ENCODE results near the gene IZUMO1.
"Not testable (repeated sequence)": the region's sequence is repeated elsewhere in the genome, so short reads cannot be mapped to it uniquely, and the experiment has no call there.

IZUMO1 gene

DNA sequence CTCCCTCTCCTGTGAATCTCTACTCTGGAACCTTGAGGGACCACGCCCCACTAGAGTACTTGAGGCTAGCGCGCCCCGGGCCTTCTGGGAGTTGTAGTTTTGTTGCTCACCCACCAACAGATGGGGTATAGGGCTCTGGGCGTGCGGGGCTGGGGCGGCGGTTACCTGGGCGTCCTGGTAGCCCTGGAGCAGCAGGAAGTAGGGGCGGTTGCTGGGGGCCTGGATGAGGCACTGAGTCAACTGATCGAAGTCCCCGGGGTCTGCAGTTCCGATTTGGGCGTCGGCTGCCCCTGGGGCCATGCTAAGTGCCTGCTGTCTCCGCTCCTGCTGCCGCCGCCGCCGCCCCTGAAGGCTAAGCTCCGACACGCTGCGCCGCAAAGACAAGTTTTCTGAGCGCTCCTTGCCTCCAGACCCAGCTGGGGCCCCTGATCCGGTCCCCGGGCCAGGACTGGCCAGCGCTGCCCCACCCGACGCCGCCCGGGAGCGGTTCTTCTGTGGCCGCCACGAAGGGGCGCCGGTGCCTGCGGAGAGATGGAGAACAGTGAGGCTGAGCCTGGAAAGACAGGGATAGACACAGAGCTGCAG is 11.6 kb downstream of the IZUMO1 start:
- DNase-seq = no peak

DNA sequence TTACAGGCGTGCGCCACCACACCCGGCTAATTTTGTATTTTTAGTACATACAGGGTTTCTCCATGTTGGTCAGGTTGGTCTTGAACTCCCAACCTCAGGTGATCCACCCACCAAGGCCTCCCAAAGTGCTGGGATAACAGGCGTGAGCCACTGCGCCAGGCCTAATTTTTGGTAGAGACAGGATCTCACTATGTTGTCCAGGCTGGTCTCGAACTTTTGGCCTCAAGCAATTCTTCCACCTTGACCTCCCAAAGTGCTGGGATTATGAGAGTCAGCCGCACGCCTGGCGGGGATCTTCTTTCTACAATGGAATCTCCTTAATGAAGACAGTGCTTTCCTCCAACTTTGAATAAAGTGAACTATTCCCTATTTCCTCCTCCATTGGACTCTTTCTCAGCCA is 12.1 kb downstream of the IZUMO1 start:
- no peak for DNase-seq

DNA sequence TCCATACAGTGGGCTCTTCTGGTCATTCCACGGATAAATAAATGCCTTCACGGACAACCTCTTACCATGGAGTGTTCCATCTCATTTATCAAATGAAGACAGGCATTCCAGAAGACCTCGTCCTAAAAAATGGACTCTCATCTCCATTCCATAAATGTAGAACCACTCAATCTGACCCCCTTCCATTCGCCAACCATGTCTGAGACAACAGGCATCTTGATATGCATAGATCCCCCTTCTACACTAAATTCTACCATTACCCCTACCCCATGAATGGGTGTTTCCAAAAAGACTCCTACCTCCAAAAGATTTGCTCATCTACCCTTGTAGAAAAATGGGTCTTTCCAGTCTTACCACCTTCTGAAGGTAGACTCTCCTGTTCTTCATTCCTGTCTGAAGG is 15.3 kb downstream of the IZUMO1 start:
- no peak for DNase-seq

DNA sequence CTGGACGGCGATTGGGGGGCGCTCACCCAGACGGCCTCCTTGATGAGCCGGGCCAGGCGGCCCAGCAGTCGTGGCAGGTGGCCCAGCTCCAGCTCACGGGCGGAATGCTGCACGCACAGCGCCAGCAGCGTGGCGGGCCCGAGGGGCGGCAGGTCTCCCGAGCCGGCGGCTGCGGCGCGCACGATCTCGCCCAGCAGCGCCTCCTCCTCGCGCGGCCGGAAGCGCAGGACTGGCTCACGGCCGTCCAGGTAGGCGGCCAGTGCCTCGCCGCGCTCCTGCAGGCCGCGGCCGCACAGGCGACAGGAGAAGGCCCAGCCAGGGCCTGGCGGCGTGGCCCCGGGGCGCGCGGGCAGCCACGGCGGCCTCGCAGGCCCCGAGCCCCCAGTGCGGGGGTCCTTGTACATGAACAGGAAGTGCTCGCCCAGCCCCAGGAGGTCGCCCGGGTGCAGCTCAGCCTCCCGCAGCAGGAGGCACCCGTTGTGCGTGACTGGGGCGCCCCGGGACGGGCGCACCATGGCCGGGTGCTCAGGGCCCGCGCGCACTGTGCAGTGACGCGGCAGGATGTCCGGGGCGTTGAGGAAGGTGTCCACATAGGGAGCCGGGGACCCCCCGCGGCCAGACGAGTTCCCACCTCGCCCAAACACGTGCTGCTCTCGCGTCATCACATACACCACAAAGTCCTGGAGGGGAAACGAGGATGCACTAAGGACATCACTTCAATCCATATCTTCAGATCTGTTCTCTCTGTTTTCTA is 17.6 kb downstream of the IZUMO1 start:
- DNase-seq = no peak

DNA sequence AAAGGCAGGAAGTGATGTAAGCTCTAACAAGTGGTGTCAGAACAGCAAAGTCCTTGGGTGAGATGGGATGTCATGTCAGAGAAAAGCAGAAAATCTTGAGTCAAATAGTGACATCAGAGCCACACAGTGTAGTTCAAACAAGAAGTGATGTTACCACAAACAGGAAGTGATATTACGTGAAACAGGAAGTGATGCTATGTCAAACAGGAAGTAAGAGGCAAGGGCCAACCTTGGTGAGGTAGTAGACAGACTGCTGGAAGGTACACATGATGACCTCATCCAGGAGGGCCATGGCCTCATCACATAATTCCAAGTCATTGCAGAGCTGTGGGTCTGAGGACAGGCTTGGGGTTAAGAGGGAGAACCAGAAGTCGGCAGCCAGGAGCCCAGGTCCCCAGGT is 20.2 kb downstream of the IZUMO1 start:
- no peak for DNase-seq

DNA sequence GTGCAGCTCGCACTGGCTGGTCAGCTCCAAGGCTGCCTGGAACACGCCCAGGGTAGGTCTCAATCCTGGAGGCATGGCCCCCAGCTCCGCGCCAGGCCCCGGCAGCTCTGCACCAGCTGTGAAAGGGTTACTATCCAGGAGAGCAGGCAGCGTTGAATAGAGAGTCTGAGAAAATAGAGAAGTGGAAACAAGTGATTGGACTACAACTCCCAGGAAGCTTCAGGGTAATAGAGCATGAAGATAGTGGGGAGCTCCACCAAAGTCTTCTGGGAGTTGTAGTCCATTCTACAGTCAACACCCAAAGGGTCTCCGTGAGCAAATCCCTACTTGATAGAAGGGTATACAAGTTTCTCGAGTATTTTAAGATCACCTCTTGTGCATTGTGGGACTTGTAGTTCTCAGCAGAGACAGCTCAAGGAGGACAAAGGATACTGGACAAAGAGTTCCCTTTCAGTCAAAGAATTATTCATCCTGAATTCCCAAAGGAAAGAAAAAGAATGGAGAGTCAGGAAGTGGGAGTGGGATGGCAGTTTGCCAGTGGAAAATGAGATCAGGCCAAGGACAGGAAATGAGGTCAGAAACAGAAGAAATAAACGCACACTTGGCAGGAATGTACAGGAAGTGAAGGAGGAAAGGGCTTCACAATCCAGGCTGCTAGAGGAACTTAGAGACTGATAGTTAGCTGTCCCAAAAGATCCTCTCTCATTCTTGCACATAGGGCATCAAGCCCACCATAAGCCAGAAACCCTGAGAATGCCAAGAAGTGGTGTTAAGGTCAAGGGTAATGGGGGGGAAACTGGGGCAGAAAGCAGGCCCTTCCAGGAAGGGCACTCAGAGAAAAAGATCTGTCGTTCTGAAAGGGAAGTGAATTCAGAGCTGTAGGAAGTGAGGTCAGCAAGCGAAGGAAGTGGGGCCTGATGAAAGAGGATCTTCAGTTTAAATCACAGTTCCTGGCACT is 21.6 kb downstream of the IZUMO1 start:
- DNase-seq = no peak

DNA sequence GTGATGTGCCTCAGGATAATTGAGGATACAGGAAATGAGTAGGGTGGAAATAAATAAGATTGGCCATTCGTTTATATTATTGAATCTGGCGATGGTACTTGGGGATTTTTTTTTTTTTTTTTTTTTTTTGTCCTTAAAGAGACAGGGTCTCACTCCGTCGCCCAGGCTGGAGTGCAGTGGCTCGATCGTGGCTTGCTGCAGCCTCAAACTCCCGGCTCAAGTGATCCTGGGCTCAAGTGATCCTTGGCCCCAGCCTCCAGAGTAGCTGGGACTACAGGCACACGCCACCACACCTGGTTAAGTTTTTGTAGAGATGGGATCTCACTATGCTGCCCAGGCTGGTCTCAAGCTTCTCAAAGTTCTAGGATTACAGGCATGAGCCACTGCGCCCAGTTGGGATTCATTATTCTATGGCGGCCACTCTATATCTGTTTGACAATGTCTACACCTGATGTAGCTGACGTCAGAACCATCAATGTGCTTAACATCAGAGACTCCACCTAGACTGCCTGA is 24.5 kb downstream of the IZUMO1 start:
- no peak for DNase-seq

DNA sequence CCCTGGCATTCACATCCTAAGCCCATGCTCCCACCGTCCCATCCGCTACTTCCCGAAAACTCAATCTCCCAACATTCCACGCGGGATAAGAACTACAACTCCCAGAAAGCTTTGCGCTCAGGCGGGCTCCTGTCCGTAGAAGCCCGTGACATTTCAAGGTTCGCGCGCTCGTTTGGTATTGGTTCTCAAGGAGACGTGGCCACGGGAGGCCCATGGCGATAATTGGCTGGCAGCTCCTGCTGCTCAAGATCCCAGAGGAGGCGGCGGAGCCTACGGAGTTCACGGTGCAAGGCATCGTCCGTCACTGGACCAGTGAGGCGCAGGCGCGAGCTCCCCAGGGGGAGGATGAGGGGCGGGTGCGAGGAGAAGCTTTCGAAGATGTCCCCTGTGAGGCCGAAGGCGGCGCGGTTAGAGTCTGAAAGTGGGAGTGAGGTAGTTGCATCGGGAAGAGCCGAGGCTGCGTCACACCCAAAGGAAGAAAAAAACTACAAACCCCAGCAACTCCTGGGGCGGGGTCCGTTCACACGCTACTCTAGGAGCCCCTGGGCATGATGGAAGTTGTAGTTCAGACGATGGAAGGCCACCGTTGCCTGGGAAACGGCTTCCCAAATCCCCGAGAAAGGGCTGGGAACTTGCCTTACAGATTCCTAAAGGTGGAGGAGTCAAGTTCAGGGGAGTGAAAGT is 26.0 kb downstream of the IZUMO1 start:
- peak; percentile 80 for DNase-seq

DNA sequence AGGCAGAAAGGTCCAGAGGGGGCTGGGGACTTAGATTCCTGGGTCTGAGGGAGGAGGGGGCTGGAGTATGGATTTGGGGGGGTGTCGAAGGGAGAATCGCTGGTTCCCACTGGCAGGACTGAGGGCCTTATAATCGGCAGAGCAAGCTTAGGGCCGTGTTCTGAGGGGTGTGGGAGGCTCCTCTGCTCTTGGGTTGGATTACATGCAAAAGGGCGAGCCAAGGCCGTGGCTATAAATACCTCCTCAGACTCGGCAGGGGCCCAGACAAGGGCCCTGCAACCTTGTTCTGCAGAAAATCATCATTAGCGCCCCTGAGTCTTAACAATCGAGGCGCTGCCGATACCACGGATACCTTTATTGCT is 26.5 kb downstream of the IZUMO1 start:
- DNase-seq = no peak

DNA sequence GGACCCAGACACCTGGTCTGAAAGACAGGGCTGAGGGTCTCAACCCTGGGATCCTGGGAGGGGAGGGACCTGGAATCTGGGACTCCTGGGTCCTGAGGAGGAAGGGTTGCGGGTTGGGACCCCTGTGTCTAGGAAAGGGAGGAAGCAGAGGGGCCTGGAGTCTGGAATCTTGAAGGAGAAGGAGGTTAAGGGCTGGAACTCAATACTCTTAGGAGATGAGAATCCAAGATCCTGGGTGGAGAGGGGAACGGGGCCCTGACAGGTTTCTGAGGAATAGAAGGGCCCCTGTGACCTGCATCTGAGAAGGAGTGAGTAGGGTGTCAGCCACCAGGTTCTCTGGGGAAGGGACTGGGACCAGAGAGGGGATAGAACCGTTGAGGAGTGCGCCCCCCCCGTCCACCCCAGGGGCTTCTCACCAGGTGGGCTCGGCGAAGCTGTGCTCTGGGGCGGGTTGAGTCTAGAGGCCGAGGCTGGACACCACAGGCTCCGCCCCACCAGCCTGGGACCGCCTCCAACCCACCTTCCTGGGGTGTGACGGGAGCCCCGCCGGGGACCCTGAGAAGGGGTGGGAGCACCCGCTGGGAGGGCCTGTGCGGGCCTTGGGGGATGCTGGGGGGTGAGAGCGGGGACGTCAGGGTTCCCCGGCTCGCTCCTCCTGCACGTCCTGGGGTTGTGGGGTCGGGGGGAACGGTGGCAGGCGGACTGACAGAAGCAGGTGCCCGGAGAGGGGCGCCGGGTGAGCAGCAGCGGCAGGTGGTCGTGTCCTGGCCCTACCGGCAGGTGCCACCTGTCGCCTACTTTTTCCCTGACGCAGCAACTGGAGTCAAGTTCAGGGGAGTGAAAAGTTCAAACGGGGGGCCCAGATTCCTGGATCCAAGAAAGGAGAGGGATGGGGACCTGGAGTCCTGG is 27.2 kb downstream of the IZUMO1 start, which contains the start of gene MAMSTR:
TSS of gene MAMSTR (minus strand) at position 463 of the 909 bp plus-strand sequence. CDS start 694 bp downstream, outside the sequence.
- no peak for DNase-seq

DNA sequence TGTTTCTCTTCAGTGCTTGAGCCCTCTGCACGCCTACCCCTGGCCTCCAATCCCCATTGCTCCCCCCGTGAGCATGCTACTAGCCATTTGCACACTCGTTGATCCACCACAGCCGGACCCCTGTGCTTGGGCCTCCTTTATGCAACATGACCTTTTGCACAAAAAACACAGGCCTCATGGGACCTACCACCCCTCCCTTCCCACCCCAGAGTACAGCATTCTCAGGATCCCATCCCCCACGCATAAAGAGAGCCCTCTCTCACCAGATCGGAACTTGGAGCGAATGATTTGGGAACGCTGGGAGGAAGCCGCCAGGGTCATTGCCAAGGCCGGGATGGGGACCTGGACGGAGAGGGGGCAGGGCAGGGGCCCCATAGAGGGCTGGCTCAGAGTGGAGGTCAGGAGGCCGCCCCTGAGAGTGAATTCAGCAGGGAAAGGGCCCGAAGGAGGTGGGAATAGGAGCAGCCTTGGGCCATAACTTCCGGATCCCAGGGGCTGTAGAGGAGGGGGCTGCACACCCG is 27.9 kb downstream of the IZUMO1 start:
- DNase-seq = no peak

DNA sequence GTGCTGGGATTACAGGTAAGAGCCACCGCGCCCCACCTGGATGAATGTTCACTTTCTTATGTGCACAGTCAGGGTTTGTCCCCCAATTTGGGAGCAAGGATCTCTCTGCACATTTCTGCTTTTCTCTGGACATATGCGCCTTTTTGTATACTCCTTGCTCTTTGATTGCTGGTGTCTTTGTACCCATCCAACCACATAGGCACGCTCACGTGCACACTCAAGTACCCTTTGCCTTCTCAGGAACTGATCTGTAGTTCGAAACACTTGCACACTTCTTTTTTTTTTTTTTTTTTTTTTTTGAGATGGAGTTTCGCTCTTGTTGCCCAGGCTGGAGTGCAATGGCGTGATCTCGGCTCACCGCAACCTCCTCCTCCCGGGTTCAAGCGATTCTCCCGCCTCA is 28.6 kb downstream of the IZUMO1 start:
- not testable (repeated sequence) for DNase-seq

DNA sequence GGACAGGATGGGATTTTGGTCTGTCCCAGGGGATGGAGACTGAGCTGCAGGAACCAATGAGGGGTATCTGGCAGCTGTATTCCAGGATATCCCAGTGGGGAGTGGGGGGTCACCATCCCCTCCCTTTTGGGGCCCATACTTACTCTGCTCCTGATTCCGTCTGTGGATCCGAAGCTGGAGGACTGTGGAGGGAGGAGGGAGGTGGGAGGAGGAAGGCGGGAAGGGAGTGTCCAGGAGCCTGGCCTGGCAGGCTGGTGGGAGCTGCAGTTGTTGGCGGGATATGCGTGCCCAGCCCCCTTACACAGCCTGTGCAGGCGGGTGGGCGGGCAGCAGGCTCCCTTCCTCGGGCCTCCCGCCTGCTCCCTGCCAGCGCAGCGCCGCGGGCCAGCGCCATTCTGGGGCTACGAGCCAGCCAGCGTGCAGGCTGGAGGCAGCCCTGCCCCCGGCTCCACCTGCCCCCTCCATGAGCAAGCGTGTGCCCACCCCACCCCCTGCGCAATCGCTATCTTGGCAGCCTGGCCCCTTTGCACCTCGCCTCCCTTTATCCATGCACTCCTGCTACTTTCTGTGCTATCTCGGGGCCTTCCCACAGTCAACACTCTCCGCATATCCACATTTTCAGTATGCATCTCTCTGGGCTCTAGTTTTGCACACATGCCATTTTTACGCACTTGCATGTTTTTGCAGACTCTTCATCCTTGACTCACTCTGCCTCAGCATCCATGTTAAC is 30.0 kb downstream of the IZUMO1 start:
- DNase-seq = no peak

DNA sequence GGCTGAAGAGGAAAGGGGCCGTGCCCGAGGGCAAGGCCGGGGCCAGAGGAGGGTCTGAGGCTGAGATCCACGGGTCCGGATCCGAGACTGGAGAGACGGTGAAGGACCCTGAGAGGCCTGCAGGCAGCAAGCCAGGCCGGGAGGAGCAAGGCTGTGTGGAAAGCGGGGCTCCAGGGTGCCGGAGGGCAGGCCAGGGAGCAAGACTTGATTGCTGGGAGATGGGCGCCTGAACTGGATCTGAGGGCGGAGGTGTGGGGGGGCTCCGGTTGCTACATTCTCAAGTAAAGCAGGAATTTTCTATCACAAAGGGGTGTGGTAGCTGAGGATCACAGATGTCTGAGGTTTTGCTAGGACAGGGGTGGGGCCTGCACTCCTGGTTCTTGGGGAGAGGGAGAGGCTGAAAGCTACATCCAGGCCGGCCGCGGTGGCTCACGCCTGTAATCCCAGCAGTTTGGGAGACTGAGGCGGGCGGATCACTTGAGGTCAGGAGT is 31.0 kb downstream of the IZUMO1 start:
- no peak for DNase-seq

DNA sequence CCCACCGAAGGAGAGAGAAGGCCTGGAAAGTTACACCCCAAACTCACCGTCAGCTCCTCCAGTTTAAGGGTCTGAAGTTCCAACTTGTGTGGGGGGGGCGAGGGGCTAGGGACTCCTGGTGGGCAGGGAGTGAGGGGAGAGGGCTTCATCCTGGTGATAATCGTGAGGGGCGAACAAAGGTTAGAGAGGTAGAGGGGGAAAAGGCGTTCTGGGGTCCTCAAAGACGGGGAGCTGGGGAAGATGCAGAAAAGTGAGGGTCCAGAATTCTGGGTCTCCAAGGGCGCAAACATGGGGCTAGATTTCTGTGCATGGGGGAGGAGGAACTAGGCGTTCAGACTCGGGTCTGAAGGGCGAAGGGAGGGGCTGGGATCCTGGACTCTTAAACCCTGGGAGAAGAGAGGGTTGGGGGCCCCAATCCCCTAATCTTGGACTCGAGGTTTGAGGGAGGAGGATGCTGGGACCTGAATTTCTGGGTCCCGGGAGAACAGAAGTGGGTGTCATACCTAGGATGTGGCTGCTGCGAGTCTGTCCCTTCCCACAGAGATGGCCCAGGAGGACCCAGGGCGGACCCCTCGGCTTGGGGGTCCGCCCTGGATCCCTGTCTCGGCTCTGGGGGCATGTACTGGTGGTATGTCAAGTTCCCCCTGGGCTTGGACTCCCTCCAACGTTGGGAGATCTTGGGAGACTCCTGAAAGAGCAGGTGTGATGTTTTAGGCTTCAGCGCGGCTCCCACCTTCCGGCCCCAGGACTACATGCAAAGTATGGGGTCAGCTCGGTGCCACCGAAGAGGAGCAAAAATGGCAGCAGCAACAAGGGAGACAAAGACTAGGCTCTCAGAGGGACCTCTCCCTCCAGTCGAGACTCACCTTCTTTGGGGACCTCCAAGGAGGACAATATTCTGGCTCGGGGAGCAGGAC is 31.7 kb downstream of the IZUMO1 start:
- DNase-seq = no peak

DNA sequence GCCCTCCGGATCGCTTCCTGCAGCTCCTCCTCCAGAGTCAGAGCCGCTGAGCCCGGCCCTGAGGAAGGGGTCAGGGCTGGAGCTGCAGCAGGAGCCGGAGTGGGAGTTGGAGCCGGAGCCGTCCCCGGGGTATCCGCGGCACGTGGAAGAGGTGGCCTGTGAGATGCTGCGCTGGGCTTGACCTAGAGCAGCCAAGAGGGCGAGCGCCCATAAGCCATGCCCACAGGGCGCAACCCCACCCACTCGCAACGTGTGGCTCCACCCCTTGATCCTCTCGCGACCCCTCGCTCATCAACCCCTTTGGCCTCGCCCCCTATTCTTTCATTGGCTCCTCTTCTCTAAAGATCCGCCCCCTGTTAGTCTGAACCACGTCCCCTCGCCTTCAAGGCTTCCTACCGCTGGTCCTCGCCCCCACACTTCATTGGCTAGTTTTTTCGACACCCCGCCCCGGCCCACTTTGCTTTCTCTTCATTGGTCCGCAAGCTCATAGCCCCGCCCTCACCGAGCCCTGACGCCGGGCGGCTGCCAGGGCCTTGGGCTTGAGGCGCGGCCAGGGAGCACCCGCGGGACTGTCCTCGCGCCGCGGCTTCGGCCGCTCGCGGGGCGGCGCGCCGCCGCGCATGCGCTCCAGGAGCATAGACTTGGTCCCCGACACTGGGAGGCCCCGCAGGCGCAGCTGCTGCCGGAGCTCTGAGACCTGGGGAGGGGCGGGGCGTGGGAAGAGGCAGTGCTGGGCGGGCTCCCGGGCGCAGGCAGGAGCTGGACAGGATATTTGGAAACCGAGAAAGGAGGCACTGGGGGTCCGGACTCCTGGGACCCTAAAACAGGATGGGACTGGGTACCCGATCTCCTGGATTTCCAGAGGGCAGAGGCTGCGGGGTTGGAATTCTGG is 32.6 kb downstream of the IZUMO1 start:
- peak; percentile 94 for DNase-seq

DNA sequence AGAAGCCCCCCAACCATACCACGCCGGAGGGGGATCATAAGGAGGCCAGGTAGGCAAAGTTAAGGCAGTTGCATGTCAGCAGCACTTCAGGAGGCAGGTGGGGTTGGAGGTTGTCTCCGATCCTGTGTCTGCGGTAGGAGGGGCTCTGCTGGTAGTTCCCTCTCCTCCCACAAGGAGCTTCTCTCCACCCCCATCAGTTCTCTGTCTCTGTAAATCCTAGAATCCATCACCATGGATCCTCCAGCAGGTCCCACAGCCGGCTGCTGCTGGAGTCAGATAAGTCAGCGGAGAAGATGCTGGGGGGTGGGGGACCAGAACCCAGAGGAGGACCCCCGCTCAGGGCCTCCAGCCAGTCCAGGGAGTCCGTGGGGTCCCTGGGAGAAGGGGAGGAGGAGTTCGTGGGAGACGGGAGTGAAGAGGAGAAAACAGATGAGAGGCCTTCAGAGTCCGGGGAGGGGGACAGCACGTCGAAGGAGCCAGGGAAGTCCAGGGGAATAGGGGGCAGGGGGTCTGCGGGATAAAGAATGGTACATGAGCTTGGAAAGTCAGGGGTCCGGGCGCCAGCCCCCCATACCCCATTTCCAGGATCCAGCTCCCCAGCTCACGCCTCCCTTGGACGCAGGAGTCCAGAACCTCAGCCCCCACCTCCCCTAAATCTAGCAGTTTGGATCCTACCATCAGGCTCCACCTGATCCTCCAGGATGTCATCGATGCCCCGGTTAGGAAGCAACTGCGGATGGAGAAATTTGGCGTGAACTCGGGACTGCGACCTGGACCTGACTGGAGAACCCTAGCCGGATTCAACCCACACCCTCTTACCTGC is 33.5 kb downstream of the IZUMO1 start:
- no peak for DNase-seq

Data from activated CD8-positive, alpha-beta memory T cell treated with anti-CD3 and anti-CD28 coated beads, Interleukin-2, amount 50 U/mL, for 4 hours (primary cell).